Stimulated activated CD4-positive, alpha-beta T cell treated with anti-CD3 and anti-CD28 coated beads, Interleukin-4, amount 100 ng/mL, for 24 hours (primary cell): ENCODE results near the gene ROPN1L.
A peak's percentile ranks its signal among the peaks of the same experiment; 100 is the strongest.
"Not testable (repeated sequence)": the region's sequence is repeated elsewhere in the genome, so short reads cannot be mapped to it uniquely, and the experiment has no call there.

Experiments used
- DNase-seq: peaks from one replicate; pipeline ENCODE4 v3.0.0-alpha.2; 2020

Gene ROPN1L

GRCh38 chr5:10441083-10441991, at the start of gene ROPN1L:
TSS of gene ROPN1L (plus strand) at chr5:10441879. CDS start at chr5:10442168, 289 bp downstream.
- peak; percentile 77 for DNase-seq

GRCh38 chr5:10392567-10393328, 48.9 kb upstream of the ROPN1L start:
- not testable (repeated sequence) for DNase-seq

GRCh38 chr5:10393491-10393890, 48.2 kb upstream of the ROPN1L start:
- DNase-seq = no peak

GRCh38 chr5:10396552-10396951, 45.1 kb upstream of the ROPN1L start:
- DNase-seq = no peak

- DNase-seq = no peak
These were observed 41.8 kb upstream of the ROPN1L start for GRCh38 chr5:10399839-10400238.

- DNase-seq = no peak
These were observed 41.3 kb upstream of the ROPN1L start for GRCh38 chr5:10400411-10400810.

- DNase-seq = no peak
These were observed 40.8 kb upstream of the ROPN1L start for GRCh38 chr5:10400831-10401230.

- no peak for DNase-seq
These were observed 40.2 kb upstream of the ROPN1L start for GRCh38 chr5:10401498-10401897.

- no peak for DNase-seq
These were observed 37.9 kb upstream of the ROPN1L start for GRCh38 chr5:10403829-10404228.

GRCh38 chr5:10406651-10407050, 35.0 kb upstream of the ROPN1L start:
- DNase-seq = no peak

GRCh38 chr5:10409504-10409903, 32.2 kb upstream of the ROPN1L start:
- no peak for DNase-seq

GRCh38 chr5:10410662-10411061, 31.0 kb upstream of the ROPN1L start:
- no peak for DNase-seq

- no peak for DNase-seq
These were observed 30.3 kb upstream of the ROPN1L start for GRCh38 chr5:10411336-10411735.

GRCh38 chr5:10416868-10417267, 24.8 kb upstream of the ROPN1L start:
- DNase-seq = no peak

GRCh38 chr5:10418654-10419345, 22.9 kb upstream of the ROPN1L start:
- DNase-seq = no peak

- no peak for DNase-seq
These were observed 21.2 kb upstream of the ROPN1L start for GRCh38 chr5:10420468-10420867.

GRCh38 chr5:10420932-10421331, 20.7 kb upstream of the ROPN1L start:
- no peak for DNase-seq

- no peak for DNase-seq
These were observed 19.6 kb upstream of the ROPN1L start for GRCh38 chr5:10421896-10422691.

- DNase-seq = no peak
These were observed 18.7 kb upstream of the ROPN1L start for GRCh38 chr5:10423022-10423421.

GRCh38 chr5:10424124-10424731, 17.5 kb upstream of the ROPN1L start:
- DNase-seq = no peak

- DNase-seq = no peak
These were observed 14.5 kb upstream of the ROPN1L start for GRCh38 chr5:10427201-10427600.

- no peak for DNase-seq
These were observed 13.7 kb upstream of the ROPN1L start for GRCh38 chr5:10427978-10428377.
